Mesothelial cell of epicardium (in vitro differentiated cells): ENCODE measurements around the gene SIRPD. TPM values are rescaled to one million over a fixed set of nuclear protein-coding genes. Genes with fewer than 3 reads are reported as not detected.

Experiments
- DNase-seq, 2 experiments: peaks; one replicate each; pipeline ENCODE4 v3.0.0; 2021; ENCODE audit warnings: low spot score in 2 of 2; ENCODE audit not compliant: unreplicated experiment in 2 of 2
- H3K27ac Mint-ChIP-seq: 2 replicates; pipeline ENCODE4 v1.8.0; 2021; ENCODE audit warnings: mixed read lengths
- H3K27me3 Mint-ChIP-seq: 2 replicates; pipeline ENCODE4 v1.8.0; 2021; ENCODE audit warnings: low read depth, mixed read lengths
- H3K36me3 Mint-ChIP-seq: 2 replicates; pipeline ENCODE4 v1.8.0; 2021; ENCODE audit warnings: mixed read lengths
- H3K4me1 Mint-ChIP-seq: 2 replicates; pipeline ENCODE4 v1.8.0; 2021; ENCODE audit warnings: mixed read lengths
- H3K4me3 Mint-ChIP-seq: 2 replicates; pipeline ENCODE4 v1.8.0; 2021; ENCODE audit warnings: mild to moderate bottlenecking, moderate library complexity, mixed read lengths
- H3K9me3 Mint-ChIP-seq: 2 replicates; pipeline ENCODE4 v1.8.0; 2021; ENCODE audit warnings: mixed read lengths
- CTCF ChIP-seq: fragments of 200-600 bp; sonication (generic); IDR thresholded peaks from one replicate; pipeline ENCODE4 v1.5.0; 2021; ENCODE audit warnings: antibody characterized with exemption; ENCODE audit not compliant: unreplicated experiment
- total RNA-seq: library from RNA; stranded (reverse); gene quantifications from 3 replicates; pipeline ENCODE4 v1.2.1, GENCODE V29; 2021

Gene SIRPD
- total RNA-seq, 1 donor from 2014 or later: not detected

- TF ChIP-seq CTCF: no peak
These were observed 3.8 kb upstream of the SIRPD start for GRCh38 chr20:1561350-1561749.

GRCh38 chr20:1555952-1556351 lies 1.6 kb downstream of the SIRPD start:
- H3K27ac Mint-ChIP-seq: no peak overlapping the region
- H3K4me1 Mint-ChIP-seq: no peaks in the 10 kb centered on the region
- DNase-seq: no peak
- H3K36me3 Mint-ChIP-seq: no peaks in the 10 kb centered on the region
- H3K27me3 Mint-ChIP-seq: peaks cover 22% of the 10 kb centered on the region
- H3K4me3 Mint-ChIP-seq: no peak overlapping the region
- TF ChIP-seq CTCF: no peak
- H3K9me3 Mint-ChIP-seq: peaks cover 11% of the 10 kb centered on the region

More at GRCh38 chr20:1561350-1561749, 3.8 kb upstream of the SIRPD start:
- no peak for DNase-seq
- peaks cover 2% of the 10 kb centered on the region for H3K9me3 Mint-ChIP-seq
- no peaks in the 10 kb centered on the region for H3K4me1 Mint-ChIP-seq
- no peaks in the 10 kb centered on the region for H3K36me3 Mint-ChIP-seq
- H3K27ac Mint-ChIP-seq: no peak overlapping the region
- H3K4me3 Mint-ChIP-seq: no peak overlapping the region
- H3K27me3 Mint-ChIP-seq: peaks cover 34% of the 10 kb centered on the region

GRCh38 chr20:1539816-1540419 lies 17.6 kb downstream of the SIRPD start:
- Mint-ChIP-seq H3K27ac (no peak overlapping the region), H3K4me1 (no peaks in the 10 kb centered on the region), H3K36me3 (no peaks in the 10 kb centered on the region), H3K9me3 (peaks cover 5% of the 10 kb centered on the region), H3K4me3 (no peak overlapping the region), H3K27me3 (peaks cover 58% of the 10 kb centered on the region)
- DNase-seq: no peak
- TF ChIP-seq CTCF: no peak

GRCh38 chr20:1538655-1539054 lies 18.9 kb downstream of the SIRPD start:
- Mint-ChIP-seq H3K4me1 (no peaks in the 10 kb centered on the region), H3K4me3 (no peak overlapping the region), H3K9me3 (peaks cover 5% of the 10 kb centered on the region), H3K27me3 (peaks cover 53% of the 10 kb centered on the region), H3K27ac (no peak overlapping the region), H3K36me3 (no peaks in the 10 kb centered on the region)
- TF ChIP-seq CTCF: no peak
- DNase-seq: no peak

- peaks cover 5% of the 10 kb centered on the region for H3K9me3 Mint-ChIP-seq
- TF ChIP-seq CTCF: no peak
- DNase-seq: no peak
- no peak overlapping the region for H3K4me3 Mint-ChIP-seq
- no peaks in the 10 kb centered on the region for H3K4me1 Mint-ChIP-seq
- no peak overlapping the region for H3K27ac Mint-ChIP-seq
- peaks cover 48% of the 10 kb centered on the region for H3K27me3 Mint-ChIP-seq
- H3K36me3 Mint-ChIP-seq: no peaks in the 10 kb centered on the region
These were observed 19.8 kb downstream of the SIRPD start for GRCh38 chr20:1537731-1538058.
